HG03095 (cell line): ENCODE data around the gene CST1.
"Not testable (repeated sequence)": the region's sequence is repeated elsewhere in the genome, so short reads cannot be mapped to it uniquely, and the experiment has no call there.

ENCODE experiments used
- ATAC-seq: cut with Tn5 transposase; IDR thresholded peaks from one replicate; pipeline ENCODE4 v1.9.1; 2021; ENCODE audit warnings: moderate library complexity; ENCODE audit not compliant: unreplicated experiment

The CST1 gene

GRCh38 chr20:23755131-23755611, 4.4 kb upstream of the CST1 start:
- ATAC-seq = not testable (repeated sequence)

DNA sequence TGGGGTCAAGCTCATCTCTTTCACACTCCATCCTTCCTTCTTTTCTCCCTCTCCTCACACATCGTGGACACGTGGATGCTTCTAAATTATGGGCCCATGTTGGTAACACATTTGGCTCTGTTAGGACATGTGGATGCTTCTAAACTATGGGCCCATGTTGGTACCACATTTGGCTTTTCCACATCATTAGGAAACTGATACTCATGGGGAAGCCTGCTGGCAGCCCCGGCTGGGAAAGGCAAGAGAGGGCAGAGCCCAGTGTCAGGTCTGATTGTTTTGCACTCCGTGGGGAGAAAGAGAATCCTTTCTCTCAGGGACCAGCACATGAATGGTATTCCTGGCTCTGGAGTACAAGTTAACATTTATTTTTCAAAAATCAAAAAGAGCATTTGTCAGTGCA, 4.0 kb upstream of the CST1 start:
- ATAC-seq = no peak

- ATAC-seq = no peak
Measured at GRCh38 chr20:23753589-23753988, 2.9 kb upstream of the CST1 start.

- no peak for ATAC-seq
Measured at GRCh38 chr20:23753194-23753548, 2.4 kb upstream of the CST1 start.

DNA sequence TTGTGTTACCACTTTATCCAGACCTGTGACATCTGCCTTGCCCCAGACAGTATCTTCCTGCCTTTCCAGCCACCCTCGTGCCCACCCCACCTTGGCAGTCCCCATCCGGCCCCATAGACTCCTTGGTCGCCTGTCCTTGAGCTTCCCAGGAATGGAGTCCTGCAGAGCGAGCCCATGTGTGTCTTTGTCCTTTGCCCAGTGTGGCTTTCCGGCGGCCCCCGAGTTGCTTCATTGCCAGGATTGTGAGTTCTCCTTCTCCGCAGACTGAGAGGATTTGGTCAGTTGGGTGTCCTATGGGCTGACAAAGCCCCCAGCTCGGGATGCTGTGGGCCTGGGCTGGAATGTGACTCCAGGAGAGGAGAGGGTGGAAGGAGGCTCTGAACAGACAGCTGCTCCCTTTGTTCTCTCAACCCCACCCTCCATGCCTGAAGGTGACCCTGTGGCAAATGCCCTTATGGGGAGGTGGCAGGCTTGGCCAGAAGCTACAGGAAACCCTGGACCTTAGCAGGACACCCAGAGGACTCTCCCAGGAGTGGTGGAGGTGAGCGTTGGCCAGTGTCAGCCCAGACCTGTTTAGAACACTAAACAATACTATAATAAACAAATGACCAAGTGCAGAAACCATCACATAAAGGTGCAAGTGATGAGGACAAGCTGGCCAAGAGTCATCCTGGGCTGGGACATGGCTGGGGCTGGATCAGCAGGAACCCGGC, 1.9 kb upstream of the CST1 start:
- no peak for ATAC-seq

- ATAC-seq = no peak
Measured at GRCh38 chr20:23752019-23752418, 1.3 kb upstream of the CST1 start.

DNA sequence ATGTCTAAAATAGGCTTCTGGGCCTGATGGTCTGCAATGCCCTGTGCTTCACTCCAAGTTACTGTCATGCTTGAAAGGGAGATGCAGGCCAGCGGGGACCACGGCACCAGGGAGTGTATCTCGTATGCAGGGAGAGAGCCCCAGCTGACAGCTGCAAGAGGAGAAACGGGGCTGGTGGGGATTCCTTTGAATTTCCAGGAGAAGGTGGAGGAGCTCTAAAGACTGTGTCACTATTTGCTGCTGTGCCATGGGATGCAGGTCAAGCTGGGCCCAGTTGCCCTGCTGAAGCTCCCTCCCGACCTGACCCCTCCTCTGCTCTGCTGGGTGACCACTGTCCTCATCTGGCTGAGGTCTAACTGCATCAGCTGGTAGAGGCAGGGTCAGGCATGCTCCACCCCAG, 989 bp downstream of the CST1 start:
- no peak for ATAC-seq

DNA sequence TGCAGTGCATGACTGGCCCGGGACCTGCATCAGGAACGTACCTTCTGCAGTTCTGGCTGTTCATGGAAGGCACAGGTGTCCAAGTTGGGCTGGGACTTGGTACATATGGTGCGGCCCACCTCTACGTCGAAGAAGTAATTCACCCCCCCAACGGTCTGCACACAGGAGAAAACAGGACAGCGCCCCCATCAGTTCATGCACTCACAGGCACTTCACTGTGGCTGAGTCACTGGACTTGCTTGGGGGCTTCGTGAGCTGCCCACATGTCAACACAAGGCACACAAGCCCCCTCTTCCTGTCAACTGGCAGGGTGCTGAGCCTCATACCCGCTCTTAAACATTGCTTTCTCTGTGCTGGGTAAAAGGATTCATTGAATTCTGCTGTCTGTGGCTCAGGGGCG, 1.8 kb downstream of the CST1 start:
- ATAC-seq = not testable (repeated sequence)

DNA sequence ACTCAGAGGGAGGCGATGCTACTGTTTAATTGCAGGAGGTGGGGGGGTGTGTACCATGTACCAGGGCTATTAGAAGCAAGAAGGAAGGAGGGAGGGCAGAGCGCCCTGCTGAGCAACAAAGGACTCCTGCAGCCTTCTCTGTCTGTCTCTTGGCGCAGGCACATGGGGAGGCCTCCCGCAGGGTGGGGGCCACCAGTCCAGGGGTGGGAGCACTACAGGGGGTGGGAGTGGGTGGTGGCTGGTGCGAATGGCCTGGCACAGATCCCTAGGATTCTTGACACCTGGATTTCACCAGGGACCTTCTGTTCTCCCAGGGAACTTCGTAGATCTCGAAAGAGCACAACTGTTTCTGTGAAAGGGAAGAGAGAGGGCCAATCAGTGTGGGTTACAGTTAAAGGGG, 3.2 kb downstream of the CST1 start:
- ATAC-seq = not testable (repeated sequence)

DNA sequence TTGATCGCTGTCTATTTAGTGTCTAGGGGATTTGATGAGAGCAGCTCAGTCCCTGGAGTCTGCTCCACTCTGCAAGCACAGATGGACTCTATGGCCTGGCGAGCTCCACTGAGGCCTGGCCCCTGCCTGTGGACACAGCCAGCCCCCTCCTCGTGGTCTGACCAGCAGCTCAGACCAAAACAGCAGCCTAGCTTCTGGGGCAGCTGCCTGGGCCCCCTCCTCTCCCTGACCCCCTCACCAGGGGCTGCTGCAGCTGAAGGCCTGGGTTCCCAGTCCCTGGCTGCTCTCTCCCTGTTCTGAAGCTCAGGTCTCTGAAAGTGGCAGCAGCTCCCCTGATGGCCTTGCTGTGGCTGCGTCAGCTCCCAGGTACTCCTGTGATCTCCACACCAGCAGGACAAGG, 3.6 kb downstream of the CST1 start:
- not testable (repeated sequence) for ATAC-seq

GRCh38 chr20:23746321-23746720, 4.4 kb downstream of the CST1 start:
- ATAC-seq = no peak

DNA sequence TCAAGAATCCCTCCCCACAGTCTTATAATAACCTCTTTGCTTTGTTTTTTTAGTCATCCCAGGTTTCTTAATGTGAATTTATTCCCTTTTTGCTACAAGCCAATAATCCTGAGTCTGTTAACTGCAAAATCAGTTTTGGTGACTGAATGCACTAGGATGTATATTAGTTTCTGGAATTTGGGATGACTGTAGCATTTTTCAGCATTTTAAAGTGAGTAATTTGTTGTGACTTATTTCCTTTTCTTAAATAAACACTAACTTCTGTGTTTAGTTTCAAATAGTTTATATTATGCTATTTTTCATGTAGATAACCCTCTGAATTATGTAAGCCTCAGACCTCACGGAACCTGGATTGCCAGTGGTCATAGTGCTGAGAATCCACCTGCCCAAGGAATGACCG, 5.5 kb downstream of the CST1 start:
- no peak for ATAC-seq

DNA sequence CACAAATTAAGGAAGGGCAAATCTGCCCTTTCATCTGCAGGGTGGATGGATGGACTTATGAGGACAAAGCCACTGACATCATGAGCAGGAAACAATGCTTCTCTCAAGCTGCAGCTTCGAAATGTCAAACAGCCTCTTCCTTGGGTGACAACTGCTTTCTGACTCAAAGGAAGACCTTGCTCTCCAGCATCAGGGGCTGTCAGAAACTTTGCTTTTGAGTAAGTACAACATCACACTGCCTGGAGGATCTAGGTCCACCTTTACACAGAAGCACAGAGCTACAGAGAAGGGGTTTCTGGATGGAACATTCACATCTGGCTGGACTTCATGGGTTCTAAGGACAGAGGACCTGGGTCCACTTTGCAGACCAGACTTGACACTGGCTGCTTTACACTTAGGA, 5.9 kb downstream of the CST1 start:
- no peak for ATAC-seq

DNA sequence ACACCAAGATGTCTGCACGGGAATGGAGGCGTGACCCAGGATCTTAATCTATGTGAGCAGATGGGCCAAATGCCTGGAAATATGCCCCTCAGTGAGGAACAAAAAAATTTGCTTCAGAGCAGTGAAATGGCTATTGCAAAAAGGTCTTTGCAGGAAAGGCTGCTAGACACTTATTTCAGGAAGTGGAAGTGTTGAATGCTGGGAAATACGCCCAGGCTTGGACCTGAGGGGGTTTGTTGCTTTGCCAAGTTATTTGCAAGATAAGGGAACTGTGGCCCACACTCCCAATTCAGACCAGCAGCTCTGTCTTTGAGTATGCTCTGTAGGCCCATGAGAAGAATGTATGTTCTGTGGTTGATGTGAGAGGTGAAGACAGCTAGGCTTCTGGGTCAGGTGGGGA, 15.3 kb downstream of the CST1 start:
- not testable (repeated sequence) for ATAC-seq

DNA sequence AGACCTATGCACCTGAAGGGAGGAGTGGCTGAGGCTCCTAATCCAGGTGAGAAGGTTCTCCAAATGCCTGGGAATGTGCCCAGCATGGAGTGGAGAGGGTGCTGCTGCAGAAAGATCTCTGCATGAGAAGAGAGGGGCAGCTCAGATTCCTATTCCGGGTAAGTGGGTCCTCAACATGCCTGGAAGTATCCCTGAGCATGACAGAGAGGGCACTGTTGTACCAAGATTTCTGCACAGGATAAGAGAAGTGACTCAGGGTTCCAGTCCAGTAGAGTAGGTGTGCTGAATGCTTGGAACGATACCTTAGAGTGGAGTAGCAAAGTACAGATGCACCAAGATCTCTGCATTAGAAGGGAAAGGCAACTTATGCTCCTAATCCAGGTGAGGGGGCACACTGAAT, 15.8 kb downstream of the CST1 start:
- not testable (repeated sequence) for ATAC-seq

GRCh38 chr20:23734440-23734839, 16.3 kb downstream of the CST1 start:
- ATAC-seq = not testable (repeated sequence)

DNA sequence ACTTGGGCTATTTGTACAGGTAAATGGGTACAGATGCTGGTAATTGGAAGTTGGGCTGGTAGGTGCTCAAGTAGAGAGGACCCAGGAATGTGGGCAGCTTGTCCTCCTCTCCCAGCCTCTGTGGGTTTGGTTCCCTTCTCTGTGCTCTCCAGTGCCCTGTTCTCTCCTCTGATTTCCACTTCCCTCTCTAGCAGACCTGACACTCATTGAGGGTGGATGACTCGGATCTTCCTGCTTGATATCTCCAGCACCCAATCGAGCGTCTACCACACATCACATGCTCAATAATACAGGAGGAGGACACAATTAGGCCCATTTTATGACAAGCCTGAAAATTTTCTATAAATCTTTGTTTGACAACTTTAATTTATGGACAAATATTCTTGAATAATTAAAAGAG, 23.7 kb downstream of the CST1 start:
- no peak for ATAC-seq

DNA sequence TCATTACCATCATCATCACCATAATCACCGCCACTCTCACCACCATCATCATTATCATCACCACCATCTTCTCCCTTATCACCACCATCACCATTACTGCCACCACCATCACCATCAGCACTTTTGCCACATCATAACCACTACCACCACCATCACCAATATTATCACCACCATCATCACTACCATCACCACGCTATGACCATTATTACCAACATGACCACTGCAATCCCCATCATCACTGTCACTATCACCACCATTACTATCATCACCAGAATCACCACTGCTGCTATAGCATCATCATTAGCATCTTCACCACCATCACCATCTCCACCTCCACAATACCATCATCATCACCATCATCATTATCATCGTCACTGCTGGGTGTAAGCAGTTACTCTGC, 25.6 kb downstream of the CST1 start:
- no peak for ATAC-seq

- not testable (repeated sequence) for ATAC-seq
Measured at GRCh38 chr20:23723659-23724307, 27.0 kb downstream of the CST1 start.

GRCh38 chr20:23722851-23723250, 27.9 kb downstream of the CST1 start:
- not testable (repeated sequence) for ATAC-seq

- ATAC-seq = no peak
Measured at GRCh38 chr20:23721962-23722361, 28.8 kb downstream of the CST1 start.

- ATAC-seq = not testable (repeated sequence)
Measured at GRCh38 chr20:23719351-23719750, 31.4 kb downstream of the CST1 start.

DNA sequence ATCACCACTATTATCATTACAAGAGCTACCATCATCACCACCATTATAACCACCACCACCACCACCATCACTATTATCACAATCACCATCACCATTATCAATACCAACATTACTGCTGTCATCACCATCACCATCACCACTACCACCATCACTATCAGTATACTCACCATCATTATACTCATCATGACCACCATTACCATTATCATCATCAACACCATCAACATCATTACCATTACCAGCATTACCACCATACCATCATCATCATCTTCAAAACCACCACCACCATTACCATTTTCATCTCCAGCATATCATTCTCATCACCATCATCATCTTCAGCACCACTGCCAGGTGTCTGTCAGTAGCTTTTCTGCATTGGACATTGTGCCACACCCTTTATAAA, 39.0 kb downstream of the CST1 start:
- ATAC-seq = not testable (repeated sequence)
